ENCODE measurements around the gene SPCS1.
"Not testable (repeated sequence)": the region's sequence is repeated elsewhere in the genome, so short reads cannot be mapped to it uniquely, and the experiment has no call there.

The SPCS1 gene

GRCh38 chr3:52705688-52706686 lies at the start of gene SPCS1, which contains the start of gene GLT8D1:
Gene SPCS1 (plus strand): TSS chr3:52706106. CDS start chr3:52706247, 141 bp downstream.
Gene GLT8D1 (minus strand): TSS chr3:52705791. CDS start chr3:52700460, 5,331 bp downstream.
- peak; percentile 87 for DNase-seq (ENCODE audit: insufficient read length, low spot score)
- peak; percentile 88 for FAIRE-seq

GRCh38 chr3:52660046-52660445 lies 45.9 kb upstream of the SPCS1 start:
- no peak for FAIRE-seq
- DNase-seq (ENCODE audit: insufficient read length, low spot score), result no peak

- no peak for FAIRE-seq
- DNase-seq (ENCODE audit: insufficient read length, low spot score), result no peak
These were observed 42.8 kb upstream of the SPCS1 start for GRCh38 chr3:52663098-52663497.

DNA sequence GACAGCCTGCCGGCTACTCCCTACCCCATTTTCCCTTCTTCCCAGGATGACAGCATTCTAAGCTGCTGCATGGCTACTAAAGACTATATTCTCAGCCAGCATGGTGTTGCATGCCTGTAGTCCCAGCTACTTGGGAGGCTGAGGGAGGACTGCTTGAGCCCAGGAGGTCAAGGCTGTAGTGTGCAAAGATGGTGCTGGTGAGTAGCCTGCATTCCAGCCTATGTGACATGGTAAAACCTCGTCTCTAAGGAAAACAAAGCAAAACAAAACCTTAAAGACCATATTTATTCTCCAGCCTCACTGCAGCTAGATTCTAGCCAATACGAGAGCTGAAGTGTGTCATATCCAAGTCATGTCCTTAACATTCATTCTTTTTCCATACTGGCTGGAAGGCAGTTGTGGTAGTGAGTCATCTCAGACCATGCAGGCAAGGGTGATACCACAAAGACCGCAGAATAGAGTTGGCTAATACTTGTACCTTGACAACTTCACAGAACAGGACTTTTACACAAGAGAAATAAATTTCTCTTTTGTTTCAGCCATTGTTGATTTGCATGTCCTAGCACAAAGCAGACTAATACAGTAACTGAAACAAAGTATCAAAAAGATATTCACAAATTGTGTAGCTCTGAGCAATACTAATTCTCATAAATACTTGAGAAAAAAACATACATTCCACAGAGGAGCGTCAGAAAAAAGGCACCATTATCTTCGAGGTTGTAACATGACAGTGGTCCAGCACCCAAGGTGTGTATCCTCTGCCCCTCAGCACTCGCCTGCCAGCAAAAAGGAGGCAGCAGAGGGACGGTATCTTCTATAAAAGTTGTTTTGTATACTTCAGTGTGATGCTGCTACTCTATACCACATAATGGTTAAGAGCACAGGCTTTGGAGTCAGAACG lies 35.0 kb upstream of the SPCS1 start:
- FAIRE-seq (peak; percentile 97), DNase-seq (ENCODE audit: insufficient read length, low spot score) (peak; percentile 90)

DNA sequence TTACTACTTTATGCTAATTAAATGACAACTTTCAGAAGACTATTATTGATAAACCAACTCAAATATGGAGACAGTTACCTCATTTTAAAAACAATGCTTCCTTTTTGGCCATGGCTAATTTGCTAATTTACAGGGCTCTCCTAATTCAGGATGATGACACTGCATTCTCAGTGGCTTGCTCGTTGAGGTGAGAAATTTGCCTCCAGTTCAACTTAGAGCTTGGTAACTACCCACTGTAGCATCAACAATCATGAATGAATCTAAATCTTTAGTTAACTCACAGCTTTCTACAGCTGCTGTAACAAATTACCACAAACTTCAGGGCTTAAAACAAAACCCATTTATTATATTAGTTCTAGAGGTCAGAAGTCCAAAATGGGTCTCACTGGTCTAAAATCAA lies 34.2 kb upstream of the SPCS1 start:
- DNase-seq (ENCODE audit: insufficient read length, low spot score), result no peak
- no peak for FAIRE-seq

DNA sequence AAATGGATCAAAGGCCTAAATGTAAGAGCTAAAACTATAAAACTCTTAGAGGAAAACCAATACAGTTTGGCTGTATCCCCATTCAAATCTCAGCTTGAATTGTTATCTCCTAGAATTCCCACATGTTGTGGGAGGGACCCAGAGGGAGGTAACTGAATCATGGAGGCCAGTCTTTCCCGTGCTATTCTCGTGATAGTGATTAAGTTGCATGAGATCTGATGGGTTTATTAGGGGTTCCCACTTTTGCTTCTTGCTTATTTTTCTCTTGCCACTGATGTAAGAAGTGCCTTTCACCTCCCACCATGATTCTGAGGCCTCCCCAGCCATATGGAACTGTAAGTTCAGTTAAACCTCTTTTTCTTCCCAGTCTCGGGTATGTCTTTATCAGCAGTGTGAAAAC lies 29.7 kb upstream of the SPCS1 start:
- DNase-seq (ENCODE audit: insufficient read length, low spot score); FAIRE-seq: not testable (repeated sequence)

- FAIRE-seq, result no peak
- no peak for DNase-seq (ENCODE audit: insufficient read length, low spot score)
These were observed 27.4 kb upstream of the SPCS1 start for GRCh38 chr3:52678265-52679198.

- DNase-seq (ENCODE audit: insufficient read length, low spot score), result no peak
- no peak for FAIRE-seq
These were observed 26.7 kb upstream of the SPCS1 start for GRCh38 chr3:52679199-52679538.

GRCh38 chr3:52679811-52680210 lies 26.1 kb upstream of the SPCS1 start:
- DNase-seq (ENCODE audit: insufficient read length, low spot score) (no peak), FAIRE-seq (no peak)

GRCh38 chr3:52681596-52681995 lies 24.3 kb upstream of the SPCS1 start:
- FAIRE-seq (no peak), DNase-seq (ENCODE audit: insufficient read length, low spot score) (no peak)

GRCh38 chr3:52682016-52682415 lies 23.9 kb upstream of the SPCS1 start:
- peak; percentile 50 for DNase-seq (ENCODE audit: insufficient read length, low spot score)

GRCh38 chr3:52683611-52684010 lies 22.3 kb upstream of the SPCS1 start:
- FAIRE-seq (no peak), DNase-seq (ENCODE audit: insufficient read length, low spot score) (no peak)

More at GRCh38 chr3:52682016-52682415, 23.9 kb upstream of the SPCS1 start:
- peak; percentile 67 for FAIRE-seq

GRCh38 chr3:52684184-52684583 lies 21.7 kb upstream of the SPCS1 start:
- no peak for FAIRE-seq
- DNase-seq (ENCODE audit: insufficient read length, low spot score), result no peak

DNA sequence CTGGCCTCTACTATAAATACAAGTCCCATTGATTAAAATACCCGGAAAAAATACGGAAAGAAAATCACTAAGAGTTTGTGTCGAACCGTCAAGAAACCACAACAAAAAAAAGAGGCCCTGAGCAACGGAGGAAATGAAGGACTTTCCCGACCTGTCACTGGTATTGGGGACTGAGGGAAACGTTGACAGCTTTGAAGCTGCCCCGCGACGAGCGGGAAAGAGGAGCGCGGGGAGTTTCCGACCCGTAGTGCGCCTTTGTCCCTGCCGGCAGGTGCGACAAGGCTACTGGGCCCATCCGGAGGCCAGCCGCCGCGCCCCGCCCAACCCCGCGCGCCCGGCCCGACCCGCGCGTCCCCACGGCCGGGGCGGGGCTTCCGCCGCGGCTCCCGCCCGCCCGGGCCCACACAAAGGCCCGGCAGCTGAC lies 20.6 kb upstream of the SPCS1 start:
- no peak for FAIRE-seq
- peak; percentile 79 for DNase-seq (ENCODE audit: insufficient read length, low spot score)

DNA sequence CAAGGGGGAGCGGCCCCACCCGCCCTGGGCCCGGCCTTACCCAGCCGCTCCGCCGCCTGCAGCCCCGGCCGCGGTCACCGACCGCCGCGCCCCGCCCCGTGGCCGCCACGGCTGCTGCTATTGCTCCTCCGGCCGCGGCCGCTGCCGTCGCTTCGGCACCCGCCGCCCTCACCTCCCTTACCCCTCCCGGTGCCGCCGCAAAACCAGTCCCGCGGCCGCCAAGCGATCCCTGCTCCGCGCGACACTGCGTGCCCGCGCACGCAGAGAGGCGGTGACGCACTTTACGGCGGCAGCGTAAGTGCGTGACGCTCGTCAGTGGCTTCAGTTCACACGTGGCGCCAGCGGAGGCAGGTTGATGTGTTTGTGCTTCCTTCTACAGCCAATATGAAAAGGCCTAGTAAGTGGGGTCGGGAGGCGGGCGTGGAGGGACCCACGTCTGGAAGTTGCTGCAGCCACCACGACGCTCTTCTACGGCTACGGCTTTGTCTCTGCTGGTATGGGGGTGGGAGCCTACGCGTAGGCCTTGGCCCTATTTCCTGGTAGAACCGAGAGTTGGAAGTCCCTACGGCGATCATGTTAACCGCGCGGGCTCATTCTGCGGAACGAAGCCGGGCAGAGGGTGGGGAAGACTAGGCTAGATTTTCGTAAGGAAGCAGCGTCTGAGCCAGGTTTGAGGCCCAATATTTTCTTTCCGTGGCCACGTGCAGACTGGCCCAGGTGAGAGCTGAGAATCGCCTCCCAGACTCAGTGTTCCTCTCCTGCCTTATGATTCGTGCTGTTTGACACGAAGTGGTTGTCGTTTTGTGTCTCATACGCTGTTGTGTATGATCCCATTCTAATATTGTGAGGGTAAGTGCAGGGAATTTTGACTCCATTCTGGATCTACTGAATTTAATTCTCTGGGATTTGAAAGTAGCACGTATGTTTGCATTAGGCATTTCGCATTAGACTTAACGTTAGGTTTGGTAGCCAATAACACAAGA lies 19.9 kb upstream of the SPCS1 start, which contains the start of the genes GNL3 and PBRM1:
Gene GNL3, plus strand, starts transcription at position 324 of the 983 bp plus-strand sequence. Its CDS starts 61 bp downstream, at position 385.
Gene PBRM1, minus strand, starts transcription at position 205 of the 983 bp plus-strand sequence.
- DNase-seq (ENCODE audit: insufficient read length, low spot score) (peak; percentile 84), FAIRE-seq (peak; percentile 100)

DNA sequence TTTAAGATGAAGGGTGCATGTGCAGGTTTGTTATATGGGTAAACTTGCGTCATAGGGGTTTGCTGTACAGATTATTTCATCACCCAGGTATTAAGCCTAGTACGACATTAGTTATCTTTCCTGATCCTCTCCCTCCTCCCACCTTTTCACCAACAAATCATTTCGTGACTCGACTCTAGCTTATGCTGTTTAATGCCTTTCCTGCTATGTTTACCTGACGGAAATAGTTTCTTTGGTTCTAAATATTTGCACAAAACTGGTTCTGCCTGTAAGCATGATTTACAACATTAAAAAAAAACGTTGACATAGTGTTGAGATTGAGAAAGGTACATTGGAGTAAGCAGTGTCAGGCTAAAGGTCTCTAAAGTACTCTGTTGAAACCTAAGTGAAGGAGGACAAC lies 17.6 kb upstream of the SPCS1 start:
- no peak for FAIRE-seq
- no peak for DNase-seq (ENCODE audit: insufficient read length, low spot score)

- FAIRE-seq (no peak), DNase-seq (ENCODE audit: insufficient read length, low spot score) (no peak)
These were observed 16.8 kb upstream of the SPCS1 start for GRCh38 chr3:52689151-52689550.

- FAIRE-seq (no peak), DNase-seq (ENCODE audit: insufficient read length, low spot score) (no peak)
These were observed 15.3 kb upstream of the SPCS1 start for GRCh38 chr3:52690560-52690959.

GRCh38 chr3:52693071-52693470 lies 12.8 kb upstream of the SPCS1 start:
- no peak for DNase-seq (ENCODE audit: insufficient read length, low spot score)
- FAIRE-seq, result no peak
